Measurements from ENCODE around the gene CAMK2A. TPM values are rescaled to one million over a fixed set of nuclear protein-coding genes. Genes with fewer than 3 reads are reported as not detected.

The CAMK2A gene
- total and polyA plus RNA-seq, 4 donors: 0.31 to 2.7 (median 1.0) TPM

DNA sequence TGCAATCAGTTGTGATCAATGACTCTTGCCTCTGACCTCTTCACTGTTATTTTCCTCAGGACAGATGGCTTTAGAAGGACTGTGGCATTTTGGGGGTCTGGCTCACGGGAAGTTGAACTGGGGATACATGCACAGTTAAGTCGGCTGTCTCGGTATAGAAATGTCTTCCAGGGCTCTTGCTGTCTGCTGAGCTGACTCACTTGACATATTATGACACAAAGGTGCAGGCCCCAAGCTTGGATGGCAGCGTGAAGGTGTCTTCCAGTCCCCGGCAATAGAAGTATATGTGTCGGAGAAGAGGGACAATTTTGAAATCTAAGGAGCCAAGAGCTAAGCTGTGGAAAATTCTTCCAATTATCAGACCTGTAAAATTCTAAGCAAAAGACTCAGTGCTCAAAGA, 22.9 kb upstream of the CAMK2A start:
- no peak overlapping the region for H3K9ac ChIP-seq (ENCODE audit: insufficient read depth in 1 of 2, low read length in 2 of 2)
- no peak for TF ChIP-seq CTCF (IDR thresholded peaks at IDR 0.05; ENCODE audit: control extremely low read depth, extremely low read depth)
- H3K27me3 ChIP-seq (ENCODE audit: control insufficient read depth in 3 of 3, insufficient read depth in 3 of 3, low read length in 2 of 3): no peaks in the 10 kb centered on the region
- peaks cover 0 to 4% (median 0%) of the 10 kb centered on the region in 4 donors for H3K9me3 ChIP-seq (ENCODE audit: control insufficient read depth in 4 of 4, insufficient read depth in 3 of 4, low read length in 3 of 4)
- DNase-seq (no peak), ATAC-seq (ENCODE audit: insufficient read depth, low FRiP score) (no peak)
- H3K27ac ChIP-seq (ENCODE audit: low read depth in 1 of 2, low read length in 1 of 2): no peak overlapping the region
- 90 to 91% methylated on average over 6 of the region's 6 CpGs for WGBS, 2 donors
- no peak overlapping the region for H3K4me3 ChIP-seq
- H3K36me3 ChIP-seq (ENCODE audit: control insufficient read depth in 4 of 4, insufficient read depth in 4 of 4, low read length in 4 of 4): no peaks in the 10 kb centered on the region
- H3K4me1 ChIP-seq (ENCODE audit: control insufficient read depth in 5 of 5, insufficient read depth in 5 of 5, low read length in 5 of 5): peaks cover 0 to 17% (median 4%) of the 10 kb centered on the region in 5 donors

- no peak for ATAC-seq (ENCODE audit: insufficient read depth, low FRiP score)
- DNase-seq: no peak
- TF ChIP-seq CTCF (IDR thresholded peaks at IDR 0.05; ENCODE audit: control extremely low read depth, extremely low read depth): no peak
- H3K9me3 ChIP-seq (ENCODE audit: control insufficient read depth in 4 of 4, insufficient read depth in 3 of 4, low read length in 3 of 4): peaks cover 0 to 4% (median 0%) of the 10 kb centered on the region in 4 donors
- no peak overlapping the region for H3K27ac ChIP-seq (ENCODE audit: low read depth in 1 of 2, low read length in 1 of 2)
- 75 to 82% methylated on average over 7 of the region's 7 CpGs for WGBS, 2 donors
- H3K9ac ChIP-seq (ENCODE audit: insufficient read depth in 1 of 2, low read length in 2 of 2): no peak overlapping the region
- H3K36me3 ChIP-seq (ENCODE audit: control insufficient read depth in 4 of 4, insufficient read depth in 4 of 4, low read length in 4 of 4): no peaks in the 10 kb centered on the region
- H3K4me1 ChIP-seq (ENCODE audit: control insufficient read depth in 5 of 5, insufficient read depth in 5 of 5, low read length in 5 of 5): peaks cover 0 to 31% (median 9%) of the 10 kb centered on the region in 5 donors
- no peaks in the 10 kb centered on the region for H3K27me3 ChIP-seq (ENCODE audit: control insufficient read depth in 3 of 3, insufficient read depth in 3 of 3, low read length in 2 of 3)
- H3K4me3 ChIP-seq: no peak overlapping the region
These were observed 21.6 kb upstream of the CAMK2A start for GRCh38 chr5:150311015-150311692.

DNA sequence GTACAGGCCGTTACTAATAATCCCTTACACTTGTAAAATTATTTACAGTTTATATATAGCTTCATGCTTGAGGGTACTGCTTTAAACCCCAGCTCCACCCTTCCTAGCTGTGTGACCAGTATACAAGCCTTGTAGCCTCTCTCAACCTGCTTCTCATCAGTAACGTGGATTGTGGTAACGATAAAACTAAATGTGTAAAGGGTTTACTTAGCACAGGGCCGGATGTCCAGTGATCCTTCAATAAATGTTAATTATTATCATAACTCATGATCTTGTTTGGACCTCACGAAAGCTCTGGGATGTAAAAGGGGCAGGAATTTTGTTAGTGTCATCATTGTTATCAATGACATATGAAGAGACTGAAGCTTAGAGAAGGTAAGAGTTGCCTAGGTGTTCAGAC, 20.7 kb upstream of the CAMK2A start:
- 86 to 88% methylated on average over 5 of the region's 5 CpGs for WGBS, 2 donors
- peaks cover 0 to 4% (median 0%) of the 10 kb centered on the region in 4 donors for H3K9me3 ChIP-seq (ENCODE audit: control insufficient read depth in 4 of 4, insufficient read depth in 3 of 4, low read length in 3 of 4)

More for the DNA sequence above, 20.7 kb upstream of the CAMK2A start:
- no peak for DNase-seq
- Histone ChIP-seq H3K4me1 (ENCODE audit: control insufficient read depth in 5 of 5, insufficient read depth in 5 of 5, low read length in 5 of 5) (peaks cover 0 to 40% (median 16%) of the 10 kb centered on the region in 5 donors), H3K4me3 (no peak overlapping the region), H3K9ac (ENCODE audit: insufficient read depth in 1 of 2, low read length in 2 of 2) (no peak overlapping the region), H3K36me3 (ENCODE audit: control insufficient read depth in 4 of 4, insufficient read depth in 4 of 4, low read length in 4 of 4) (no peaks in the 10 kb centered on the region), H3K27ac (ENCODE audit: low read depth in 1 of 2, low read length in 1 of 2) (no peak overlapping the region), H3K27me3 (ENCODE audit: control insufficient read depth in 3 of 3, insufficient read depth in 3 of 3, low read length in 2 of 3) (no peaks in the 10 kb centered on the region)
- ATAC-seq (ENCODE audit: insufficient read depth, low FRiP score): no peak
- TF ChIP-seq CTCF (IDR thresholded peaks at IDR 0.05; ENCODE audit: control extremely low read depth, extremely low read depth): no peak
